K562 (cell line): Measurements from ENCODE around the gene SNX4. TPM values are rescaled to one million over a fixed set of nuclear protein-coding genes. Genes with fewer than 3 reads are reported as not detected.

Experiments
- ASH1L ChIP-seq: fragments of 450-650 bp; IDR thresholded peaks from 2 replicates; pipeline ENCODE4 v1.6.1; 2018; ENCODE audit warnings: borderline replicate concordance, mild to moderate bottlenecking, low read depth; ENCODE audit not compliant: partially characterized antibody
- EGR1 ChIP-seq: fragments of 450-650 bp; conservative IDR thresholded peaks from 2 replicates; pipeline ENCODE4 v1.6.1; 2017; ENCODE audit warnings: mild to moderate bottlenecking
- KLF16 ChIP-seq: IDR thresholded peaks from 2 replicates; pipeline ENCODE4 v1.6.1; 2016; ENCODE audit warnings: antibody characterized with exemption
- MAFG ChIP-seq: fragments of 450-650 bp; conservative IDR thresholded peaks from 2 replicates; pipeline ENCODE4 v1.6.1; 2016; ENCODE audit warnings: missing genetic modification characterization, missing compliant biosample characterization
- MIER1 ChIP-seq: fragments of 450-650 bp; IDR thresholded peaks from 2 replicates; pipeline ENCODE4 v1.6.1; 2016; ENCODE audit warnings: antibody characterized with exemption, mild to moderate bottlenecking, low read depth
- MYBL2 ChIP-seq, 2 experiments: fragments of 450-650 bp in 1 of 2; sonication (generic) in 1 of 2; formaldehyde crosslinking in 1 of 2; IDR thresholded peaks; 2 replicates each; pipeline versions ENCODE4 v1.6.1 to v1.8.1; 2017 to 2022; ENCODE audit warnings: borderline replicate concordance in 1 of 2, inconsistent platforms in 1 of 2, low read depth in 1 of 2, mild to moderate bottlenecking in 1 of 2, missing genetic modification reagents in 1 of 2, moderate library complexity in 1 of 2
- NELFE ChIP-seq: IDR thresholded peaks from 2 replicates; pipeline ENCODE4 v1.6.1; 2011; ENCODE audit warnings: mild to moderate bottlenecking; ENCODE audit not compliant: insufficient read depth, insufficient read length
- NFATC3 ChIP-seq: fragments of 450-650 bp; IDR thresholded peaks from 2 replicates; pipeline ENCODE4 v1.6.1; 2017; ENCODE audit warnings: mild to moderate bottlenecking
- NR2C2 ChIP-seq, 2 experiments: fragments of 200-800 bp in 1 of 2; sonication (Bioruptor generic) in 1 of 2; sonication (generic) in 1 of 2; formaldehyde crosslinking in 1 of 2; IDR thresholded peaks; 2 replicates each; pipeline versions ENCODE4 v1.6.1 to v1.8.0; 2016 to 2022; ENCODE audit warnings: mild to moderate bottlenecking in 1 of 2, missing compliant biosample characterization in 1 of 2, missing genetic modification characterization in 1 of 2, missing genetic modification reagents in 1 of 2
- NR3C1 ChIP-seq: sonication (generic); formaldehyde crosslinking; IDR thresholded peaks from 2 replicates; pipeline ENCODE4 v1.8.1; 2022; ENCODE audit warnings: missing genetic modification reagents
- NR4A1 ChIP-seq, 2 experiments: fragments of 250-450 bp in 1 of 2; fragments of 450-650 bp in 1 of 2; sonication (Bioruptor Pico) in 1 of 2; IDR thresholded peaks; 2 replicates each; pipeline versions ENCODE4 v1.4.0 to v1.6.1; 2016 to 2020; ENCODE audit warnings: mild to moderate bottlenecking in 2 of 2, missing compliant biosample characterization in 1 of 2, missing genetic modification characterization in 1 of 2, moderate library complexity in 1 of 2
- PBX2 ChIP-seq, 2 experiments: IDR thresholded peaks in 1 of 2; conservative IDR thresholded peaks in 1 of 2; 2 replicates each; pipeline ENCODE4 v1.6.1; 2016; ENCODE audit warnings: low read depth in 2 of 2, mild to moderate bottlenecking in 1 of 2, missing compliant biosample characterization in 1 of 2, missing genetic modification characterization in 1 of 2, moderate library complexity in 1 of 2
- PCBP1 ChIP-seq: fragments of 200-400 bp; formaldehyde crosslinking; IDR thresholded peaks from 2 replicates; pipeline ENCODE4 v1.6.1; 2018; ENCODE audit warnings: mild to moderate bottlenecking, low read depth, low read length; ENCODE audit not compliant: poor library complexity, severe bottlenecking
- PHTF2 ChIP-seq: fragments of 250-450 bp; sonication (Bioruptor Pico); IDR thresholded peaks from 2 replicates; pipeline ENCODE4 v1.5.0; 2021; ENCODE audit warnings: mild to moderate bottlenecking
- PPARD ChIP-seq: fragments of 250-450 bp; sonication (Bioruptor Pico); IDR thresholded peaks from 2 replicates; pipeline ENCODE4 v1.8.0; 2022; ENCODE audit warnings: inconsistent platforms, mild to moderate bottlenecking, moderate library complexity
- RBM15 ChIP-seq: fragments of 200-400 bp; formaldehyde crosslinking; IDR thresholded peaks from 2 replicates; pipeline ENCODE4 v1.6.1; 2018; ENCODE audit warnings: mild to moderate bottlenecking, low read length, moderate library complexity; ENCODE audit not compliant: insufficient read depth
- SAFB2 ChIP-seq: fragments of 200-400 bp; formaldehyde crosslinking; IDR thresholded peaks from 2 replicates; pipeline ENCODE4 v1.6.1; 2018; ENCODE audit warnings: borderline replicate concordance, low read length, low read depth, moderate library complexity; ENCODE audit not compliant: severe bottlenecking
- YY1 ChIP-seq, 3 experiments: IDR thresholded peaks; 2 replicates each; pipeline ENCODE4 v1.6.1; 2011; ENCODE audit warnings: low read length in 2 of 3, mild to moderate bottlenecking in 2 of 3, moderate library complexity in 2 of 3, borderline replicate concordance in 1 of 3, control low read depth in 1 of 3, low read depth in 1 of 3; ENCODE audit not compliant: insufficient read depth in 3 of 3, insufficient replicate concordance in 2 of 3, control insufficient read depth in 1 of 3, insufficient read length in 1 of 3; ENCODE audit errors: extremely low read depth in 1 of 3
- ZFPM2 ChIP-seq: fragments of 250-450 bp; sonication (Bioruptor Pico); IDR thresholded peaks from 2 replicates; pipeline ENCODE4 v1.5.1; 2022; ENCODE audit warnings: mild to moderate bottlenecking
- ZNF232 ChIP-seq: sonication (generic); formaldehyde crosslinking; IDR thresholded peaks from 2 replicates; pipeline ENCODE4 v1.8.0; 2022; ENCODE audit warnings: mild to moderate bottlenecking, missing genetic modification reagents
- ZNF280B ChIP-seq: fragments of 250-450 bp; sonication (Bioruptor Pico); IDR thresholded peaks from 2 replicates; pipeline ENCODE4 v1.5.1; 2021; ENCODE audit warnings: mild to moderate bottlenecking
- polyA plus RNA-seq, 8 experiments: library from polyadenylated mRNA; depleted of rRNA in 4 of 8; stranded (reverse) in 5 of 8; unstranded in 3 of 8; fragments of >200 nt; fragmentation: Nextera tagmentation in 2 of 8; fragmentation: Illumina TruSeq in 1 of 8; extraction: Ambion mirVana in 2 of 8; extraction: Trizol in 1 of 8; gene quantifications; 2 replicates each; pipeline versions ENCODE4 v1.2.1 to v1.2.3, GENCODE V29; 2011 to 2014; ENCODE audit warnings: inconsistent platforms in 1 of 8, missing spikeins in 1 of 8
- total RNA-seq, 7 experiments: library from RNA; depleted of rRNA in 6 of 7; stranded (reverse); fragments of >200 nt in 6 of 7; fragmentation: Illumina TruSeq in 2 of 7; extraction: Trizol in 2 of 7; gene quantifications; 2 replicates each; pipeline versions ENCODE4 v1.2.1 to v1.2.3, GENCODE V29; 2011 to 2021; ENCODE audit warnings: low replicate concordance in 1 of 7

Gene SNX4
- total and polyA plus RNA-seq, 9 of the 15 experiments (the other 6 are each of a cell fraction or from before 2014, with no cell fraction given) = 11.4 to 40.3 (median 30.0) TPM

- TF ChIP-seq MYBL2 (IDR thresholded peaks at IDR 0.05; ENCODE audit: low read depth) (peak; percentile 18; the same call in 1 of the 2 replicates), MYBL2 (CRISPR knock-in tag; IDR thresholded peaks at IDR 0.05; ENCODE audit: borderline replicate concordance) (no peak), PPARD (CRISPR knock-in tag) (no peak), YY1 (IDR thresholded peaks at IDR 0.05; ENCODE audit: borderline replicate concordance in 1 of 3, control insufficient read depth in 1 of 3, extremely low read depth in 1 of 3, insufficient read depth in 3 of 3, insufficient read length in 1 of 3, insufficient replicate concordance in 2 of 3, low read depth in 1 of 3, low read length in 2 of 3) (no peak), MIER1 (no peak), SAFB2 (no peak), ZFPM2 (no peak), NR4A1 (CRISPR knock-in tag; IDR thresholded peaks at IDR 0.05) (no peak), NR4A1 (tag; IDR thresholded peaks at IDR 0.05) (peak; percentile 86), ZNF232 (CRISPR knock-in tag) (no peak), NR2C2 (CRISPR knock-in tag; IDR thresholded peaks at IDR 0.05) (no peak), NR2C2 (tag; IDR thresholded peaks at IDR 0.05) (no peak), PHTF2 (CRISPR knock-in tag) (no peak), ASH1L (no peak), NFATC3 (peak; percentile 85), ZNF280B (CRISPR knock-in tag) (no peak), RBM15 (no peak), KLF16 (peak; percentile 98), EGR1 (0 out of 2 replicates have a peak, but pooled peaks have one; percentile 31), PBX2 (CRISPR knock-in tag; IDR thresholded peaks at IDR 0.05; ENCODE audit: low read depth) (no peak), PBX2 (tag; conservative IDR thresholded peaks at IDR 0.05; ENCODE audit: low read depth) (peak; percentile 33; the same call in 1 of the 2 replicates), MAFG (tag) (peak; percentile 63), NR3C1 (CRISPR knock-in tag) (no peak), PCBP1 (no peak), NELFE (no peak)
These were observed 86.9 kb downstream of the SNX4 start (continued) for GRCh38 chr3:125433091-125433534.
